SK-N-SH (cell line): ENCODE data around the gene REPS2. TPM values are rescaled to one million over a fixed set of nuclear protein-coding genes. Genes with fewer than 3 reads are reported as not detected.
A peak's percentile ranks its signal among the peaks of the same experiment; 100 is the strongest.

Experiments used
- CTCF ChIA-PET: fragments of 300-600, 350-600 bp; formaldehyde crosslinking; extraction: SDS; loops from one replicate; lab custom pipeline; 2021; lab: Yijun Ruan, JAX
- POLR2A ChIA-PET: fragments of 350-600 bp; sonication (Branson Sonifier 250); formaldehyde crosslinking; extraction: SDS; loops from one replicate; lab custom pipeline; 2020; ENCODE audit warnings: antibody characterized with exemption, inconsistent platforms; lab: Yijun Ruan, JAX
- DNase-seq: peaks from one replicate; pipeline ENCODE4 v3.0.0; 2012
- H2AFZ ChIP-seq: fragments of 200-600 bp; sonication (generic); 2 replicates; pipeline ENCODE4 v1.8.1; 2016; ENCODE audit warnings: antibody characterized with exemption, mild to moderate bottlenecking, low read depth
- H3F3A ChIP-seq: fragments of 200-600 bp; sonication (generic); replicated peaks from 2 replicates; pipeline ENCODE3; 2016; ENCODE audit warnings: antibody characterized with exemption, mild to moderate bottlenecking; ENCODE audit not compliant: insufficient read depth
- H3K27ac ChIP-seq, 2 experiments: fragments of 200-500 bp in 1 of 2; fragments of 200-600 bp in 1 of 2; sonication (Bioruptor generic) in 1 of 2; sonication (generic), shearing (Covaris generic) in 1 of 2; 2 replicates each; pipeline versions ENCODE4 v1.5.1 to v1.6.1; 2014 to 2016; ENCODE audit warnings: low read depth in 2 of 2, inconsistent platforms in 1 of 2, low read length in 1 of 2, mild to moderate bottlenecking in 1 of 2, mixed read lengths in 1 of 2
- H3K27me3 ChIP-seq: fragments of 200-600 bp; sonication (generic), shearing (Covaris generic); 2 replicates; pipeline ENCODE4 v1.6.1; 2016; ENCODE audit warnings: mixed run types; ENCODE audit not compliant: insufficient read depth
- H3K36me3 ChIP-seq, 2 experiments: fragments of 200-500 bp in 1 of 2; fragments of 200-600 bp in 1 of 2; sonication (Bioruptor generic) in 1 of 2; sonication (generic) in 1 of 2; replicated peaks in 1 of 2; 2 replicates each; pipeline versions ENCODE3 to v1.5.1; 2014 to 2016; ENCODE audit warnings: low read length in 1 of 2, mild to moderate bottlenecking in 1 of 2; ENCODE audit not compliant: insufficient read depth in 2 of 2, control insufficient read depth in 1 of 2
- H3K4me1 ChIP-seq, 2 experiments: fragments of 200-500 bp in 1 of 2; fragments of 200-600 bp in 1 of 2; sonication (Bioruptor generic) in 1 of 2; sonication (generic), shearing (Covaris generic) in 1 of 2; 2 replicates each; pipeline versions ENCODE4 v1.5.1 to v1.6.1; 2014 to 2016; ENCODE audit warnings: low read depth in 1 of 2, low read length in 1 of 2, mixed run types in 1 of 2; ENCODE audit not compliant: insufficient read depth in 2 of 2, control insufficient read depth in 1 of 2
- H3K4me2 ChIP-seq: fragments of 200-600 bp; sonication (generic), shearing (Covaris generic); 2 replicates; pipeline ENCODE4 v1.6.1; 2017; ENCODE audit warnings: mixed run types
- H3K4me3 ChIP-seq, 2 experiments: fragments of 200-500 bp in 1 of 2; fragments of 200-600 bp in 1 of 2; sonication (Bioruptor generic) in 1 of 2; sonication (generic), shearing (Covaris generic) in 1 of 2; 2 replicates each; pipeline versions ENCODE4 v1.5.1 to v1.8.1; 2014 to 2016; ENCODE audit warnings: low read depth in 2 of 2, inconsistent platforms in 1 of 2, low read length in 1 of 2, mild to moderate bottlenecking in 1 of 2, mixed read lengths in 1 of 2, moderate library complexity in 1 of 2
- H3K79me2 ChIP-seq: fragments of 200-600 bp; sonication (generic); 2 replicates; pipeline ENCODE4 v1.8.1; 2017; ENCODE audit warnings: mild to moderate bottlenecking; ENCODE audit not compliant: insufficient read depth
- H3K9ac ChIP-seq: fragments of 200-600 bp; sonication (generic); 2 replicates; pipeline ENCODE4 v1.6.1; 2017; ENCODE audit warnings: mixed run types
- H3K9me2 ChIP-seq: fragments of 200-600 bp; sonication (generic); 2 replicates; pipeline ENCODE4 v1.6.1; 2017; ENCODE audit warnings: mixed run types
- H3K9me3 ChIP-seq: fragments of 200-600 bp; sonication (generic); 2 replicates; pipeline ENCODE4 v1.6.1; 2017; ENCODE audit warnings: mixed run types, mild to moderate bottlenecking, moderate library complexity
- H4K20me1 ChIP-seq: fragments of 200-600 bp; sonication (generic); 2 replicates; pipeline ENCODE4 v1.6.1; 2017; ENCODE audit warnings: mild to moderate bottlenecking, mixed run types; ENCODE audit not compliant: insufficient read depth
- CHD2 ChIP-seq: fragments of 150-350 bp; IDR thresholded peaks from 2 replicates; pipeline ENCODE4 v1.6.1; 2018; ENCODE audit warnings: low read length; ENCODE audit not compliant: partially characterized antibody
- ELF1 ChIP-seq: IDR thresholded peaks from 2 replicates; pipeline ENCODE4 v1.4.0; 2012
- EP300 ChIP-seq, 2 experiments: IDR thresholded peaks; 2 replicates each; pipeline versions ENCODE4 v1.4.0 to v1.6.1; 2012; ENCODE audit warnings: borderline replicate concordance in 1 of 2, low read depth in 1 of 2, low read length in 1 of 2
- FOXM1 ChIP-seq: IDR thresholded peaks from 2 replicates; pipeline ENCODE4 v1.4.0; 2012; ENCODE audit warnings: low read depth, mild to moderate bottlenecking
- GATA2 ChIP-seq: sonication (generic); formaldehyde crosslinking; IDR thresholded peaks from 2 replicates; pipeline ENCODE4 v1.5.0; 2020; ENCODE audit warnings: mild to moderate bottlenecking, missing genetic modification reagents
- IRF3 ChIP-seq: fragments of 150-350 bp; IDR thresholded peaks from 2 replicates; pipeline ENCODE4 v1.6.1; 2016; ENCODE audit warnings: mild to moderate bottlenecking, low read depth, low read length
- MAX ChIP-seq: IDR thresholded peaks from 2 replicates; pipeline ENCODE4 v1.4.0; 2012; ENCODE audit warnings: low read depth
- MEF2A ChIP-seq: IDR thresholded peaks from 2 replicates; pipeline ENCODE4 v1.4.0; 2012; ENCODE audit warnings: low read depth, borderline replicate concordance
- NFIC ChIP-seq: IDR thresholded peaks from 2 replicates; pipeline ENCODE4 v1.4.0; 2012; ENCODE audit warnings: borderline replicate concordance
- PBX3 ChIP-seq: IDR thresholded peaks from 2 replicates; pipeline ENCODE4; 2012
- POLR2AphosphoS5 ChIP-seq: IDR thresholded peaks from 2 replicates; pipeline ENCODE4 v1.6.1; 2012; ENCODE audit warnings: low read depth, low read length
- RAD21 ChIP-seq: IDR thresholded peaks from 2 replicates; pipeline ENCODE4 v1.6.1; 2012; ENCODE audit warnings: mild to moderate bottlenecking, low read length
- RXRA ChIP-seq: IDR thresholded peaks from 2 replicates; pipeline ENCODE4 v1.4.0; 2012; ENCODE audit warnings: low read depth, mild to moderate bottlenecking, borderline replicate concordance
- SIN3A ChIP-seq: IDR thresholded peaks from 2 replicates; pipeline ENCODE4 v1.6.1; 2012; ENCODE audit warnings: low read depth, mild to moderate bottlenecking, low read length, moderate library complexity, borderline replicate concordance
- TEAD4 ChIP-seq: IDR thresholded peaks from 2 replicates; pipeline ENCODE4 v1.4.0; 2012; ENCODE audit warnings: mild to moderate bottlenecking, borderline replicate concordance; ENCODE audit not compliant: insufficient read depth
- USF1 ChIP-seq: IDR thresholded peaks from 2 replicates; pipeline ENCODE4 v1.4.0; 2012; ENCODE audit warnings: low read depth, borderline replicate concordance
- WGBS: methylation state at CpG from one replicate; pipeline ENCODE4 v1.1.6; 2017; ENCODE audit warnings: low lambda C conversion rate; 5-methylcytosine and 5-hydroxymethylcytosine counted together
- polyA plus RNA-seq, 3 experiments: library from polyadenylated mRNA; depleted of rRNA; stranded (reverse); fragments of >200 nt; gene quantifications; 2 replicates each; pipeline ENCODE4 v1.2.3, GENCODE V29; 2012

The REPS2 gene
- polyA plus RNA-seq, 1 of the 3 experiments (the other 2 are of a cell fraction): 0.62 TPM

- TF ChIP-seq MAX (no peak), RAD21 (no peak), ELF1 (no peak), EP300 (IDR thresholded peaks at IDR 0.05; ENCODE audit: borderline replicate concordance in 1 of 2, low read depth in 1 of 2, low read length in 1 of 2) (peak in 1 of 2 experiments; percentile 32; a peak in 1 of 4 replicates), NFIC (peak; percentile 84), SIN3A (no peak), MEF2A (no peak), IRF3 (no peak), RXRA (no peak), TEAD4 (no peak)
Measured at GRCh38 chrX:17038681-17039161, 92.3 kb downstream of the REPS2 start (continued).

- no peak overlapping the region for H3K9ac ChIP-seq
- TF ChIP-seq MAX (no peak), USF1 (no peak), FOXM1 (no peak), POLR2AphosphoS5 (no peak), RAD21 (no peak), GATA2 (CRISPR knock-in tag) (no peak), PBX3 (no peak), CHD2 (no peak)
- 15% methylated on average over 1 of the region's 1 CpG for WGBS
- H3K27ac ChIP-seq: no peak overlapping the region; a peak in 1 of 4 replicates
- no peaks in the 10 kb centered on the region for H4K20me1 ChIP-seq
- H2AFZ ChIP-seq: no peak overlapping the region
- ChIA-PET POLR2A (no interaction called here), CTCF (interaction anchor here (0.8 to 1.4 kb wide), 3 partner anchors 29 to 157 kb away, joined by 3 read pairs; no protein-coding TSS in a partner anchor)
- H3K4me2 ChIP-seq: no peak overlapping the region
- H3K4me1 ChIP-seq: peaks cover 0 to 9% of the 10 kb centered on the region in 2 experiments; a peak in 2 of 4 replicates
- DNase-seq: no peak
- peaks cover 5% of the 10 kb centered on the region; the same call in 1 of the 2 replicates for H3K27me3 ChIP-seq
- H3F3A ChIP-seq: no peaks in the 10 kb centered on the region
- no peaks in the 10 kb centered on the region for H3K9me2 ChIP-seq
- no peaks in the 10 kb centered on the region for H3K79me2 ChIP-seq
- no peaks in the 10 kb centered on the region for H3K36me3 ChIP-seq
- H3K9me3 ChIP-seq: no peaks in the 10 kb centered on the region
- H3K4me3 ChIP-seq: no peak overlapping the region
Measured at GRCh38 chrX:17039826-17040225, 93.4 kb downstream of the REPS2 start.
